Naive thymus-derived CD4-positive, alpha-beta T cell (primary cell): ENCODE measurements around the gene NOC4L. TPM values are rescaled to one million over a fixed set of nuclear protein-coding genes. Genes with fewer than 3 reads are reported as not detected.

Experiments
- ATAC-seq: fragments of 150-1000 bp; cut with Tn5 transposase; 2 replicates; pipeline ENCODE4 v1.10.0; 2021; ENCODE audit warnings: mild to moderate bottlenecking, moderate library complexity
- CTCF ChIA-PET: fragments of 350-600 bp; sonication (Branson Sonifier 250); formaldehyde crosslinking; loops from one replicate; lab custom pipeline; 2021; ENCODE audit warnings: antibody characterized with exemption; lab: Charles Lee
- POLR2A ChIA-PET: fragments of 350-600 bp; sonication (Branson Sonifier 250); formaldehyde crosslinking; loops from one replicate; lab custom pipeline; 2021; ENCODE audit warnings: antibody characterized with exemption, inconsistent platforms; lab: Charles Lee
- DNase-seq, 9 donors: peaks; one replicate each; pipeline versions ENCODE4 v3.0.0 to v3.0.0-alpha.2; 2020 to 2022; ENCODE audit warnings: mixed read lengths in 1 of 9
- H3K27ac ChIP-seq: one replicate; pipeline ENCODE4 v1.7.0; 2013; ENCODE audit warnings: mild to moderate bottlenecking, low read depth, low read length, moderate library complexity
- H3K27me3 ChIP-seq, 2 donors: one replicate each; pipeline ENCODE4 v1.7.0; 2013; ENCODE audit warnings: low read length in 2 of 2, mild to moderate bottlenecking in 2 of 2, moderate library complexity in 2 of 2; ENCODE audit not compliant: control insufficient read depth in 2 of 2, insufficient read depth in 2 of 2
- H3K36me3 ChIP-seq, 3 experiments: 1 replicate in 2 of 3; 2 replicates in 1 of 3; pipeline ENCODE4 v1.7.0; 2013; ENCODE audit warnings: low read length in 3 of 3, mild to moderate bottlenecking in 3 of 3, moderate library complexity in 1 of 3; ENCODE audit not compliant: insufficient read depth in 3 of 3, control insufficient read depth in 2 of 3
- H3K4me1 ChIP-seq, 2 donors: one replicate each; pipeline ENCODE4 v1.7.0; 2013; ENCODE audit warnings: low read length in 2 of 2, mild to moderate bottlenecking in 2 of 2, moderate library complexity in 1 of 2; ENCODE audit not compliant: control insufficient read depth in 2 of 2, insufficient read depth in 2 of 2
- H3K4me3 ChIP-seq: 2 replicates; pipeline ENCODE4 v1.7.0; 2013; ENCODE audit warnings: mild to moderate bottlenecking, low read length
- H3K9me3 ChIP-seq, 3 experiments: 1 replicate in 2 of 3; 2 replicates in 1 of 3; pipeline ENCODE4 v1.7.0; 2013; ENCODE audit warnings: low read length in 3 of 3; ENCODE audit not compliant: control insufficient read depth in 2 of 3
- H3K27ac Mint-ChIP-seq, 9 donors: one replicate each; pipeline ENCODE4 v1.8.0; 2020 to 2022; ENCODE audit warnings: mixed read lengths in 9 of 9, mild to moderate bottlenecking in 8 of 9, moderate library complexity in 5 of 9, inconsistent platforms in 2 of 9
- H3K27me3 Mint-ChIP-seq, 5 donors: one replicate each; pipeline ENCODE4 v1.8.0; 2021 to 2022; ENCODE audit warnings: mixed read lengths in 5 of 5, mild to moderate bottlenecking in 1 of 5
- H3K36me3 Mint-ChIP-seq, 5 donors: one replicate each; pipeline ENCODE4 v1.8.0; 2020 to 2022; ENCODE audit warnings: mixed read lengths in 5 of 5, mild to moderate bottlenecking in 3 of 5, inconsistent platforms in 1 of 5
- H3K4me1 Mint-ChIP-seq, 7 donors: one replicate each; pipeline ENCODE4 v1.8.0; 2020 to 2022; ENCODE audit warnings: mixed read lengths in 7 of 7, mild to moderate bottlenecking in 3 of 7, inconsistent platforms in 1 of 7
- H3K4me3 Mint-ChIP-seq, 10 donors: one replicate each; pipeline ENCODE4 v1.8.0; 2020 to 2022; ENCODE audit warnings: mild to moderate bottlenecking in 10 of 10, mixed read lengths in 10 of 10, moderate library complexity in 6 of 10, inconsistent platforms in 2 of 10
- H3K9me3 Mint-ChIP-seq, 11 donors: one replicate each; pipeline ENCODE4 v1.8.0; 2020 to 2022; ENCODE audit warnings: mixed read lengths in 11 of 11, mild to moderate bottlenecking in 4 of 11, inconsistent platforms in 1 of 11, moderate library complexity in 1 of 11
- intact Hi-C, 2 donors: fragments of 100-400 bp; cut with micrococcal nuclease; formaldehyde crosslinking; loops; one replicate each; pipeline ENCODE4 v1.15.1; 2023
- polyA plus RNA-seq, 2 donors: library from polyadenylated mRNA; unstranded; fragments of 300-500 nt; fragmentation: Illumina TruSeq; gene quantifications; one replicate each; pipeline ENCODE4 v1.2.3, GENCODE V29; 2021
- total RNA-seq, 6 experiments: library from RNA in 5 of 6; stranded (reverse) in 5 of 6; gene quantifications; 1 replicate in 5 of 6; 2 replicates in 1 of 6; pipeline ENCODE4 v1.2.3 and lab custom pipeline; 2021 to 2026

Gene NOC4L
- total and polyA plus RNA-seq, 7 experiments from 2014 or later: 16.9 to 29.0 (median 21.1) TPM

DNA sequence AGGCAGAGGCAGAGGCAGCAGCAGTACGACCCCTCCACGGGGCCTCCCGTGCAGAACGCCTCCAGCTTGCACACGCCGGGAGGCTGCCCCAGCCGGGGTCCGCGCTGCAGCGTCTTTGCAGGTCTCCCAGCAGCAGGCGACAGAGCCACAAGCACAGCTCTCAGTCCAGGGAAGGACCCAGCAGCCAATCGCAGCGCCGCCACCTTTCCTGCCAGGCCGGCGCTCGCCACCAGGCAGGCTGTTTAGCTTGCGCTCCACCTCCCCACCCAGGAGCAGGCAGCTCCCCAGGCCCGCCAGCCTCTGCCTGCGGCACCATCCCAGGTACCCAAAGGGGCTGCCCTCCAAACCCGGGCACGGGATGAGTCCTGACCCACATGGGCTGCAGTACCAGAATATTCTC lies 25.4 kb upstream of the NOC4L start:
- H3K27me3 Mint-ChIP-seq: no peaks in the 10 kb centered on the region
- DNase-seq (no peak), ATAC-seq (no peak)
- POLR2A ChIA-PET: no interaction called here
- H3K27me3 ChIP-seq: no peaks in the 10 kb centered on the region
- intact Hi-C loops: no loop called here
- H3K27ac Mint-ChIP-seq: no peak overlapping the region
- H3K36me3 Mint-ChIP-seq: peaks cover 4 to 23% (median 8%) of the 10 kb centered on the region in 5 donors
- no peaks in the 10 kb centered on the region for H3K9me3 ChIP-seq
- no peaks in the 10 kb centered on the region for H3K4me1 ChIP-seq
- H3K27ac ChIP-seq: no peak overlapping the region
- no peaks in the 10 kb centered on the region for H3K9me3 Mint-ChIP-seq
- H3K4me3 ChIP-seq: no peak overlapping the region
- no peak overlapping the region for H3K4me3 Mint-ChIP-seq
- no peaks in the 10 kb centered on the region for H3K4me1 Mint-ChIP-seq
- CTCF ChIA-PET: no interaction called here
- peaks cover 5 to 48% (median 7%) of the 10 kb centered on the region in 3 experiments for H3K36me3 ChIP-seq

DNA sequence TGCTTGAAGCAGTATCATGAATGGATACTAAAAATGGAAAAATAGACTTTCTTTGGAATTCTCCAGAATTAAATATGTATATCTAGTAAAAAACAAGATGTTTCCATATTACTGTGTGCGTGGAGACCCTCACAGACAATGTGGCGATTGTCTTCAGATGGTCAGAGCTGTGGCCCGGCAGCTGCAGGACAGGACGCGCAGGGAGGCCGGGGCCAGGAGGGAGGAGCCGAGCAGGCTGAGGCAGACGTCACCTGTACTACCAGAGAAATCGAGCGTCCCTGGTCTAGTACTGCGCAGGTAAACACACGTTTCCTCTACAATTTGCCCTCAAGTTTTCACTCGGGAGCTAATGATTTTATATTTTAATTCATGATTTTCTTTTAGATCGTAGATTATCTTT lies 23.0 kb upstream of the NOC4L start:
- Mint-ChIP-seq H3K4me3 (no peak overlapping the region), H3K4me1 (peaks cover 0 to 2% (median 0%) of the 10 kb centered on the region in 7 donors), H3K27me3 (no peaks in the 10 kb centered on the region), H3K36me3 (peaks cover 0 to 36% (median 18%) of the 10 kb centered on the region in 5 donors), H3K9me3 (no peaks in the 10 kb centered on the region), H3K27ac (no peak overlapping the region)
- H3K27me3 ChIP-seq: no peaks in the 10 kb centered on the region
- H3K9me3 ChIP-seq: no peaks in the 10 kb centered on the region
- no peak overlapping the region for H3K4me3 ChIP-seq
- no peaks in the 10 kb centered on the region for H3K4me1 ChIP-seq
- no peak overlapping the region for H3K27ac ChIP-seq
- POLR2A ChIA-PET: no interaction called here
- ATAC-seq (no peak), DNase-seq (no peak)
- intact Hi-C loops: no loop called here
- CTCF ChIA-PET: no interaction called here
- peaks cover 0 to 39% (median 7%) of the 10 kb centered on the region in 3 experiments for H3K36me3 ChIP-seq

DNA sequence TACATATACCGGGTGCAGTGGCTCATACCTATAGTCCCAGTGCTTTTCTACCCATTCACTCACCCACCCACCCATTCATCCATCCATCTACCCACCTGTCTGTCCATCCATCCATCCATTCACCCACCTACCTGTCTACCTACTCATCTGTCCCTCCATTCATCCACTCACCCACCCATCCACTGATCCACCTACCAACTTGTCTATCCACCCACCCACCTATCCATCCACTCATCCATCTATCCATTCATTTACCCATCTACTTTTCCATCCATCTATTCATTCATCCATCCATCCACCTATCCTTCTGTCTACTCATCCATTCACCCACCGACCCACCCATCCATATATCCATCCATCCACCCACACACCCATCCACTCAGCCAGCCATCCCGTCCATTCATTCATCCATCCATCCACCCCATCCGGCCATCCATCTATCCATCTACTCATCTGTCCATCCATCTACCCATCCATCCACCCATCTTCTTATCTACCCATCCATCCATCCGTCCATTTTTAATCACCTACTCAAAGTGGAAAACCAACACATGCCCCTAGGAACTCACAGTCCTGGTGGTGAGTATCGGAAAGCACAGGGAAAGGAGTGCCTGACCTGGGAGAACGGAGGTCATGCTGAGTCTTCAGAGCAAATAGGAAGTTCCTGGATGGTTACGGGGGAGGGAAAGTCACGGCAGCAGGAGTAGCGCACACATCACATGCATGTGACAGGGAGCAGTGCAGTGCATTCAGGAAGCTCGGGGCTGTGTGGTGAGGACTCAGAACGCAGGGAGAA lies 20.1 kb upstream of the NOC4L start:
- ChIA-PET POLR2A (no interaction called here), CTCF (no interaction called here)
- no peak for DNase-seq
- Mint-ChIP-seq H3K27me3 (no peaks in the 10 kb centered on the region), H3K9me3 (peaks cover 0 to 16% (median 3%) of the 10 kb centered on the region in 11 donors), H3K36me3 (peaks cover 4 to 62% (median 38%) of the 10 kb centered on the region in 5 donors), H3K27ac (peak overlapping the region in 1 of 9 donors; percentile 6), H3K4me1 (peaks cover 0 to 2% (median 0%) of the 10 kb centered on the region in 7 donors), H3K4me3 (no peak overlapping the region)
- Histone ChIP-seq H3K4me1 (no peaks in the 10 kb centered on the region), H3K9me3 (peaks cover 0 to 5% (median 0%) of the 10 kb centered on the region in 3 experiments), H3K27ac (no peak overlapping the region), H3K4me3 (no peak overlapping the region), H3K27me3 (no peaks in the 10 kb centered on the region), H3K36me3 (peaks cover 0 to 44% (median 7%) of the 10 kb centered on the region in 3 experiments)
- intact Hi-C loops: no loop called here
- no peak for ATAC-seq

DNA sequence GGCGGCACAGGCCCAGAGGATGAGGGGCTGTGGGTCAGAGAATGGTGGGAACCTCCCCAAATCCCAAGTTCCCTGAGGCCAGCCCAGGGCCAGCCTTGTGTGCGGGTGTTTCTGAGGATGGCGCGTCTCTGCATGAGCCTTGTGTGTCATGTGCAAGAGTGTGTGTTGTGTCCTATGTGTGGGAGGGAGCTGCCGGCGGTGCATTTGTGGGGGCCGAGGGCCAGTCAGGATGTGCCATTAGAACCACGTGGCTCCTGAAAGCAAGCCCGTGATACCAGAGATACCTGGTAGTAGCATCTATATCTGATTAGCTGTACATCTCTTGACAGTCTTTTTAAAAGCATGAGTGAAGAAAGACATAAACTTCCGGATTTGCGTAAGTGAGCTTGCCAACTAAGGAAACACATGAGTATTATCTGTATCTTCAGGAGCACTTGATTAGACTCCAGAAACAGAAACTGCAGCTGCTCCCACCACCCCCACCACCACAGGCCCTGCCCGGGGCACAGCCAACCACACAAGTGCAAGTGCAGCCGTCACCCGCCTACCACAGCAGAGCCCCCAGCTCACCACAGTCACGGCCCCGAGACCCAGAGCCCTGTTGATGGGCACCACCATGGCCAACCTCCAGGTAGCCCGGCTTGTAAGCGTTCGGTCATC lies 19.4 kb upstream of the NOC4L start:
- Histone ChIP-seq H3K4me1 (no peaks in the 10 kb centered on the region), H3K36me3 (peaks cover 0 to 44% (median 7%) of the 10 kb centered on the region in 3 experiments), H3K4me3 (no peak overlapping the region), H3K27ac (no peak overlapping the region), H3K9me3 (peaks cover 0 to 5% (median 0%) of the 10 kb centered on the region in 3 experiments), H3K27me3 (no peaks in the 10 kb centered on the region)
- Mint-ChIP-seq H3K9me3 (peaks cover 0 to 16% (median 3%) of the 10 kb centered on the region in 11 donors), H3K4me3 (peak overlapping the region in 1 of 10 donors; percentile 21), H3K36me3 (peaks cover 4 to 66% (median 45%) of the 10 kb centered on the region in 5 donors), H3K4me1 (peaks cover 0 to 2% (median 0%) of the 10 kb centered on the region in 7 donors), H3K27me3 (no peaks in the 10 kb centered on the region), H3K27ac (peak overlapping the region in 1 of 9 donors; percentile 67)
- POLR2A ChIA-PET: no interaction called here
- DNase-seq (no peak), ATAC-seq (peak; percentile 52)
- intact Hi-C loops: no loop called here
- CTCF ChIA-PET: no interaction called here

DNA sequence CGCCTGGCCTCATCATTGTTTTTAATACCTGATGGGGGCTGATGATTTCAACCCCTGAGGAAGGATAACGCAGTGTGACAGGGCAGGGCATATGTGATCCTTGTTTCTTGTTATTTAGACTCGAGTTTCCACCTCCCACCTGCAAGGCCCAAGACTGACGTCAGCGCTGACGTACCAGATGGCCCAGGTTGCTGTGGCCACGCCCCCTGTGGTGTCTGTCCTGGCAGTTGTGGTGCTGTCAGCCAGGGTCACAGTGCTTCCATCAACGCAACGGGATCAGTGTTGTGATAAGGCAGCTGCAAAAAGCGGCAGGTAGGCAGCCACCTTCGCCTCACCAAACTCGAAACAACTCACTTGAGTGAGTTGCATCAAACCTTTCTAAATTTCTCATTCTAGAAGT lies 18.5 kb upstream of the NOC4L start:
- Mint-ChIP-seq H3K27me3 (no peaks in the 10 kb centered on the region), H3K27ac (no peak overlapping the region), H3K36me3 (peaks cover 4 to 62% (median 45%) of the 10 kb centered on the region in 5 donors), H3K4me3 (no peak overlapping the region), H3K4me1 (peaks cover 0 to 2% (median 0%) of the 10 kb centered on the region in 7 donors), H3K9me3 (peaks cover 0 to 22% (median 3%) of the 10 kb centered on the region in 11 donors)
- Histone ChIP-seq H3K4me3 (no peak overlapping the region), H3K9me3 (peaks cover 0 to 5% (median 0%) of the 10 kb centered on the region in 3 experiments), H3K27me3 (no peaks in the 10 kb centered on the region), H3K4me1 (no peaks in the 10 kb centered on the region), H3K36me3 (peaks cover 0 to 44% (median 7%) of the 10 kb centered on the region in 3 experiments), H3K27ac (no peak overlapping the region)
- no peak for DNase-seq
- intact Hi-C loops: no loop called here
- ATAC-seq: no peak
- CTCF ChIA-PET: no interaction called here
- POLR2A ChIA-PET: no interaction called here

- Mint-ChIP-seq H3K4me1 (peaks cover 0 to 4% (median 0%) of the 10 kb centered on the region in 7 donors), H3K27ac (no peak overlapping the region), H3K27me3 (no peaks in the 10 kb centered on the region), H3K4me3 (no peak overlapping the region), H3K36me3 (peaks cover 4 to 60% (median 45%) of the 10 kb centered on the region in 5 donors), H3K9me3 (peaks cover 0 to 22% (median 3%) of the 10 kb centered on the region in 11 donors)
- no peak overlapping the region for H3K4me3 ChIP-seq
- intact Hi-C loops: no loop called here
- ATAC-seq: no peak
- DNase-seq: no peak
- peaks cover 0 to 5% (median 0%) of the 10 kb centered on the region in 3 experiments for H3K9me3 ChIP-seq
- H3K27ac ChIP-seq: no peak overlapping the region
- H3K4me1 ChIP-seq: no peaks in the 10 kb centered on the region
- ChIA-PET CTCF (no interaction called here), POLR2A (interaction anchor here (0.6 kb wide), 1 partner anchor 287 kb away, joined by 3 read pairs; no protein-coding TSS in a partner anchor)
- peaks cover 0 to 35% (median 0%) of the 10 kb centered on the region in 3 experiments for H3K36me3 ChIP-seq
- H3K27me3 ChIP-seq: no peaks in the 10 kb centered on the region
These were observed 17.2 kb upstream of the NOC4L start for GRCh38 chr12:132127041-132127440.
